GM18951 (cell line): ENCODE measurements around the gene CAMK2D.

Experiments used
- POLR2A ChIP-seq: IDR thresholded peaks from 4 replicates; pipeline ENCODE4 v1.6.1; 2011; ENCODE audit warnings: mild to moderate bottlenecking; ENCODE audit not compliant: insufficient read length, insufficient read depth; ENCODE audit errors: extremely low read depth
- in situ Hi-C: fragments of 300-500 bp; cut with MboI; formaldehyde crosslinking; loops from one replicate; pipeline ENCODE4 v1.12.0; 2022; ENCODE audit warnings: low sequenced_read_pairs, mixed read lengths, inconsistent platforms; ENCODE audit not compliant: unreplicated experiment

Gene CAMK2D

GRCh38 chr4:113675731-113676697 lies 85.5 kb downstream of the CAMK2D start:
- in situ Hi-C loops = no loop called here
- no peak for TF ChIP-seq POLR2A

- TF ChIP-seq POLR2A = no peak
- in situ Hi-C loops = no loop called here
Observed at GRCh38 chr4:113674733-113675132, 86.8 kb downstream of the CAMK2D start.

GRCh38 chr4:113674251-113674650 lies 87.3 kb downstream of the CAMK2D start:
- no peak for TF ChIP-seq POLR2A

GRCh38 chr4:113673450-113673849 lies 88.1 kb downstream of the CAMK2D start:
- in situ Hi-C loops = no loop called here
- TF ChIP-seq POLR2A = no peak

More at GRCh38 chr4:113674251-113674650, 87.3 kb downstream of the CAMK2D start:
- in situ Hi-C loops = no loop called here

GRCh38 chr4:113666386-113667114 lies 95.0 kb downstream of the CAMK2D start:
- in situ Hi-C loops = no loop called here

GRCh38 chr4:113665036-113665435 lies 96.5 kb downstream of the CAMK2D start:
- in situ Hi-C loops = no loop called here
- TF ChIP-seq POLR2A = no peak

More at GRCh38 chr4:113666386-113667114, 95.0 kb downstream of the CAMK2D start:
- no peak for TF ChIP-seq POLR2A

GRCh38 chr4:113662581-113662980 lies 99.0 kb downstream of the CAMK2D start:
- in situ Hi-C loops = no loop called here
- no peak for TF ChIP-seq POLR2A

- TF ChIP-seq POLR2A = no peak
- in situ Hi-C loops = no loop called here
Observed at GRCh38 chr4:113659127-113659526, 102.4 kb downstream of the CAMK2D start.

- in situ Hi-C loops = no loop called here
Observed at GRCh38 chr4:113657586-113658233, 103.8 kb downstream of the CAMK2D start.

GRCh38 chr4:113653871-113654270 lies 107.7 kb downstream of the CAMK2D start:
- in situ Hi-C loops = no loop called here

More at GRCh38 chr4:113657586-113658233, 103.8 kb downstream of the CAMK2D start:
- TF ChIP-seq POLR2A = no peak

GRCh38 chr4:113646442-113646822 lies 115.1 kb downstream of the CAMK2D start:
- TF ChIP-seq POLR2A = no peak
- in situ Hi-C loops = no loop called here

More at GRCh38 chr4:113653871-113654270, 107.7 kb downstream of the CAMK2D start:
- TF ChIP-seq POLR2A = no peak

GRCh38 chr4:113645771-113646441 lies 115.6 kb downstream of the CAMK2D start:
- in situ Hi-C loops = no loop called here
- TF ChIP-seq POLR2A = no peak
